HepG2 (cell line): ENCODE results near the gene ZNF771. TPM values are rescaled to one million over a fixed set of nuclear protein-coding genes. Genes with fewer than 3 reads are reported as not detected.
"Not testable (repeated sequence)": the region's sequence is repeated elsewhere in the genome, so short reads cannot be mapped to it uniquely, and the experiment has no call there.

Experiments
- ATAC-seq: fragments of 200-7000 bp; cut with Tn5 transposase; 3 replicates; pipeline ENCODE4 v1.9.1; 2020; ENCODE audit warnings: mild to moderate bottlenecking, moderate library complexity
- BruUV-seq: library from RNA; stranded (reverse); fragments of 400-500 nt; replicated peaks from 2 replicates; lab custom pipeline; 2021; lab: Mats Ljungman, UMichigan
- CTCF ChIA-PET: fragments of 300-600 bp; formaldehyde crosslinking; extraction: SDS; loops from one replicate; lab custom pipeline; 2021; ENCODE audit warnings: low total read pairs, inconsistent platforms, low intra/inter-chr PET ratio; lab: Yijun Ruan, JAX
- POLR2A ChIA-PET: fragments of 350-600 bp; sonication (Branson Sonifier 250); formaldehyde crosslinking; loops from one replicate; lab custom pipeline; 2020; ENCODE audit warnings: antibody characterized with exemption, inconsistent platforms; lab: Yijun Ruan, JAX
- DNase-seq: peaks from one replicate; pipeline ENCODE4 v3.0.0-alpha.2; 2015; ENCODE audit warnings: low spot score
- FAIRE-seq: peaks from 3 replicates; lab custom pipeline; 2011; peaks lifted over from hg19 to GRCh38; lab: Jason Lieb, UNC
- H2AFZ ChIP-seq: one replicate; pipeline ENCODE4 v1.6.1; 2011; ENCODE audit warnings: low read length, inconsistent platforms
- H3K27ac ChIP-seq: fragments of 300-600 bp; 3 replicates; pipeline ENCODE4 v1.8.0; 2011; ENCODE audit warnings: mixed run types, mild to moderate bottlenecking, mixed read lengths, low read length, inconsistent platforms; ENCODE audit not compliant: insufficient read depth; ENCODE audit errors: extremely low read length
- H3K27me3 ChIP-seq, 2 experiments: fragments of 200-600 bp in 1 of 2; 2 replicates in 1 of 2; 3 replicates in 1 of 2; pipeline versions ENCODE4 v1.6.0 to v1.8.0; 2011; ENCODE audit warnings: low read length in 2 of 2, mild to moderate bottlenecking in 2 of 2, moderate library complexity in 2 of 2, inconsistent platforms in 1 of 2; ENCODE audit not compliant: insufficient read depth in 2 of 2, control insufficient read depth in 1 of 2
- H3K36me3 ChIP-seq, 2 experiments: fragments of 200-600 bp in 1 of 2; replicated peaks in 1 of 2; 2 replicates in 1 of 2; 3 replicates in 1 of 2; pipeline versions ENCODE4 v1.5.1 to v1.8.0; 2011; ENCODE audit warnings: low read length in 2 of 2, inconsistent platforms in 1 of 2; ENCODE audit not compliant: insufficient read depth in 2 of 2, control insufficient read depth in 1 of 2
- H3K4me1 ChIP-seq: 2 replicates; pipeline ENCODE4 v1.5.1; 2012; ENCODE audit warnings: low read length, inconsistent platforms; ENCODE audit not compliant: insufficient read depth
- H3K4me2 ChIP-seq: 2 replicates; pipeline ENCODE4 v1.6.0; 2011; ENCODE audit warnings: low read depth, low read length, inconsistent platforms
- H3K4me3 ChIP-seq, 3 experiments: fragments of 200-600 bp in 1 of 3; sonication (generic), shearing (Covaris generic) in 1 of 3; replicated peaks in 1 of 3; 2 replicates each; pipeline ENCODE4 v1.5.1; 2011 to 2016; ENCODE audit warnings: low read length in 3 of 3, inconsistent platforms in 2 of 3, low read depth in 2 of 3, mild to moderate bottlenecking in 2 of 3, control low read depth in 1 of 3, mixed read lengths in 1 of 3; ENCODE audit not compliant: insufficient read depth in 1 of 3
- H3K79me2 ChIP-seq: one replicate; pipeline ENCODE4 v1.6.1; 2011; ENCODE audit warnings: low read length, inconsistent platforms; ENCODE audit not compliant: insufficient read depth
- H3K9ac ChIP-seq: 2 replicates; pipeline ENCODE4 v1.6.0; 2011; ENCODE audit warnings: mild to moderate bottlenecking, low read depth, low read length, inconsistent platforms; ENCODE audit not compliant: insufficient read depth
- H3K9me3 ChIP-seq: 2 replicates; pipeline ENCODE4 v1.5.1; 2012; ENCODE audit warnings: mild to moderate bottlenecking, low read length
- H4K20me1 ChIP-seq: 2 replicates; pipeline ENCODE4 v1.6.0; 2011; ENCODE audit warnings: inconsistent platforms, mild to moderate bottlenecking, low read length, moderate library complexity; ENCODE audit not compliant: insufficient read depth
- ETV5 ChIP-seq: IDR thresholded peaks from 2 replicates; pipeline ENCODE4 v1.6.1; 2018; ENCODE audit warnings: missing biosample characterization, missing genetic modification reagents, inconsistent platforms, borderline replicate concordance
- RXRB ChIP-seq: IDR thresholded peaks from 2 replicates; pipeline ENCODE4 v1.6.1; 2016; ENCODE audit warnings: borderline replicate concordance, missing genetic modification reagents, missing compliant biosample characterization
- ZBTB38 ChIP-seq: sonication (generic); formaldehyde crosslinking; IDR thresholded peaks from 2 replicates; pipeline ENCODE4 v1.5.1; 2020; ENCODE audit warnings: mild to moderate bottlenecking, missing genetic modification reagents
- ZMYM2 ChIP-seq: sonication (generic); formaldehyde crosslinking; IDR thresholded peaks from 2 replicates; pipeline ENCODE4 v1.8.0; 2022; ENCODE audit warnings: mild to moderate bottlenecking, missing genetic modification reagents
- ZNF121 ChIP-seq: sonication (generic); formaldehyde crosslinking; IDR thresholded peaks from 2 replicates; pipeline ENCODE4 v1.5.0; 2020; ENCODE audit warnings: mild to moderate bottlenecking, missing genetic modification reagents
- ZNF883 ChIP-seq: sonication (generic); formaldehyde crosslinking; IDR thresholded peaks from 2 replicates; pipeline ENCODE4 v1.5.1; 2020; ENCODE audit warnings: mild to moderate bottlenecking, missing genetic modification reagents; ENCODE audit errors: not compliant biosample characterization
- ZSCAN29 ChIP-seq: sonication (generic); formaldehyde crosslinking; conservative IDR thresholded peaks from 2 replicates; pipeline ENCODE4 v1.4.0; 2020; ENCODE audit warnings: mild to moderate bottlenecking, missing genetic modification reagents
- WGBS: methylation state at CpG from one replicate; pipeline ENCODE4 v1.1.6; 2017; ENCODE audit warnings: low lambda C conversion rate; 5-methylcytosine and 5-hydroxymethylcytosine counted together
- in situ Hi-C: cut with HindIII; loops from 2 replicates; pipeline ENCODE4 v1.10.0; 2017; ENCODE audit warnings: low pct_unique_long_range_greater_than_20kb; ENCODE audit not compliant: extremely low pct_ligation_motif_present
- intact Hi-C: fragments of 100-400 bp; cut with micrococcal nuclease; formaldehyde crosslinking; loops from one replicate; pipeline ENCODE4 v1.10.0; 2022; ENCODE audit not compliant: unreplicated experiment
- polyA plus RNA-seq, 8 experiments: library from polyadenylated mRNA; depleted of rRNA in 3 of 8; stranded (reverse) in 7 of 8; unstranded in 1 of 8; fragments of >200 nt; fragmentation: Illumina TruSeq in 4 of 8; extraction: Trizol in 4 of 8; gene quantifications; 2 replicates each; pipeline versions ENCODE4 v1.2.1 to v1.2.3, GENCODE V29; 2011 to 2016; ENCODE audit warnings: low read depth in 4 of 8, missing spikeins in 1 of 8, mixed read lengths in 1 of 8; ENCODE audit not compliant: insufficient read depth in 1 of 8
- total RNA-seq, 5 experiments: library from RNA; depleted of rRNA; stranded (reverse); fragments of >200 nt; fragmentation: Illumina TruSeq; extraction: Trizol; gene quantifications; 2 replicates each; pipeline ENCODE4 v1.2.3, GENCODE V29; 2016; ENCODE audit warnings: low read depth in 1 of 5
- TF ChIP-seq, protein P1 (sequence below): sonication (generic); formaldehyde crosslinking; IDR thresholded peaks from 2 replicates; pipeline ENCODE4 v1.4.0; 2020; ENCODE audit warnings: missing genetic modification reagents, mild to moderate bottlenecking, borderline replicate concordance
- TF ChIP-seq, protein P2 (sequence below): sonication (generic); formaldehyde crosslinking; IDR thresholded peaks from 2 replicates; pipeline ENCODE4 v1.5.1; 2020; ENCODE audit warnings: mild to moderate bottlenecking, moderate library complexity, missing genetic modification reagents
- TF ChIP-seq, protein P3 (sequence below): sonication (generic); formaldehyde crosslinking; IDR thresholded peaks from 2 replicates; pipeline ENCODE4 v1.4.0; 2020; ENCODE audit warnings: missing genetic modification reagents
- TF ChIP-seq, protein P4 (sequence below): sonication (generic); formaldehyde crosslinking; IDR thresholded peaks from 2 replicates; pipeline ENCODE4 v1.5.0; 2020; ENCODE audit warnings: missing genetic modification reagents, mild to moderate bottlenecking, borderline replicate concordance
- TF ChIP-seq, protein P5 (sequence below): sonication (generic); formaldehyde crosslinking; IDR thresholded peaks from 2 replicates; pipeline ENCODE4 v1.4.0; 2020; ENCODE audit warnings: missing genetic modification reagents

The ZNF771 gene
- total and polyA plus RNA-seq, 2 of the 13 experiments (the other 11 are each of a cell fraction or from before 2014, with no cell fraction given), result 5.0 to 11.8 TPM

DNA sequence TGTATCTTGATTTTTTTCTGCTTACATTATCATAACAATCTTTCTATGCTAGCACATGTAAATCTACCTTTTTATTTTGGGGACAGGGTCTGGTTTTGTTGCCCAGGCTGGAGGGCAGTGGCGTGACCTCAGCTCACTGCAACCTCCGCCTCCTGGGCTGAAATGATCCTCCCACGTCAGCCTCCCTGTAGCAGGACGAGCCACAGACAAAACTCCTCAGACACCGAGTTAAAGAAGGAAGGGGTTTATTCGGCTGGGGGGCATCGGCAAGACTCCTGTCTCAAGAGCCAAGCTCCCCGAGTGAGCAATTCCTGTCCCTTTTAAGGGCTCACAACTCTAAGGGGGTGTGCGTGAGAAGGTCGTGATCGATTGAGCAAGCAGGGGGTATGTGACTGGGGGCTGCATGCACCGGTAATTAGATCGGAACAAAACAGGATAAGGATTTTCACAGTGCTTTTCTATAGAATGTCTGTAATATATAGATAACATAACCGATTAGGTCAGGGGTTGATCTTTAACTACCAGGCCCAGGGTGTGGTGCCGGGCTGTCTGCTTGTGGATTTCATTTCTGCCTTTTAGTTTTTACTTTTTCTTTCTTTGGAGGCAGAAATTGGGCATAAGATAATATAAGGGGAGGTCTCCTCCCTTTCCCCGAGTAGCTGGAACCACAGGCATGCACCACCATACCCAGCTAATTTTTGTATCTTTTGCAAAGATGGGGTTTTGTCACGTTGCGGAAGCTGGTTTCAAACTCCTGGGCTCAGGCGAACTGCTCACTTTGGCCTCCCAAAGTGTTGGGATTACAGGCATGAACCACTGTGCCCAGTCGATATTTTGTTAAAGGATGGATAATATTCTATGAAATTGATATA, 45.5 kb downstream of the ZNF771 start:
- H3K4me3 ChIP-seq, result peak overlapping the region; percentile 27 to 54 (median 44); a peak in 5 of 6 replicates
- DNase-seq, ATAC-seq, FAIRE-seq, H3K27me3 ChIP-seq, intact Hi-C loops, H3K79me2 ChIP-seq, H3K36me3 ChIP-seq, H4K20me1 ChIP-seq, CTCF ChIA-PET, in situ Hi-C loops, H3K9me3 ChIP-seq, BruUV-seq: not testable (repeated sequence)
- H3K27ac ChIP-seq, result peak overlapping the region; percentile 13
- peak overlapping the region; percentile 90 for H2AFZ ChIP-seq
- 10% methylated on average over 20 of the region's 20 CpGs for WGBS
- peak overlapping the region; percentile 62 for H3K4me2 ChIP-seq
- POLR2A ChIA-PET, result interaction anchor here (0.6 kb wide), 1 partner anchor 236 kb away, joined by 4 read pairs; no protein-coding TSS in a partner anchor
- peaks cover 82% of the 10 kb centered on the region for H3K4me1 ChIP-seq
- peak overlapping the region; percentile 38 for H3K9ac ChIP-seq
- TF ChIP-seq ZSCAN29 (CRISPR knock-in tag) (peak; percentile 69; the same call in 1 of the 2 replicates), ETV5 (CRISPR knock-in tag) (0 out of 2 replicates have a peak, but pooled peaks have one; percentile 19), ZNF121 (CRISPR knock-in tag) (0 out of 2 replicates have a peak, but pooled peaks have one; percentile 24), RXRB (CRISPR knock-in tag) (0 out of 2 replicates have a peak, but pooled peaks have one; percentile 14), ZMYM2 (CRISPR knock-in tag) (peak; percentile 33; the same call in 1 of the 2 replicates), ZBTB38 (CRISPR knock-in tag) (0 out of 2 replicates have a peak, but pooled peaks have one; percentile 4), ZNF883 (CRISPR knock-in tag) (peak; percentile 24)
- TF ChIP-seq, protein P1, sequence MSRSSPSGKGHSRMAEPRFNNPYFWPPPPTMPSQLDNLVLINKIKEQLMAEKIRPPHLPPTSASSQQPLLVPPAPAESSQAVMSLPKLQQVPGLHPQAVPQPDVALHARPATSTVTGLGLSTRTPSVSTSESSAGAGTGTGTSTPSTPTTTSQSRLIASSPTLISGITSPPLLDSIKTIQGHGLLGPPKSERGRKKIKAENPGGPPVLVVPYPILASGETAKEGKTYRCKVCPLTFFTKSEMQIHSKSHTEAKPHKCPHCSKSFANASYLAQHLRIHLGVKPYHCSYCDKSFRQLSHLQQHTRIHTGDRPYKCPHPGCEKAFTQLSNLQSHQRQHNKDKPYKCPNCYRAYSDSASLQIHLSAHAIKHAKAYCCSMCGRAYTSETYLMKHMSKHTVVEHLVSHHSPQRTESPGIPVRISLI (CRISPR knock-in tag), result peak; percentile 31; the same call in 1 of the 2 replicates
- TF ChIP-seq, protein P2, sequence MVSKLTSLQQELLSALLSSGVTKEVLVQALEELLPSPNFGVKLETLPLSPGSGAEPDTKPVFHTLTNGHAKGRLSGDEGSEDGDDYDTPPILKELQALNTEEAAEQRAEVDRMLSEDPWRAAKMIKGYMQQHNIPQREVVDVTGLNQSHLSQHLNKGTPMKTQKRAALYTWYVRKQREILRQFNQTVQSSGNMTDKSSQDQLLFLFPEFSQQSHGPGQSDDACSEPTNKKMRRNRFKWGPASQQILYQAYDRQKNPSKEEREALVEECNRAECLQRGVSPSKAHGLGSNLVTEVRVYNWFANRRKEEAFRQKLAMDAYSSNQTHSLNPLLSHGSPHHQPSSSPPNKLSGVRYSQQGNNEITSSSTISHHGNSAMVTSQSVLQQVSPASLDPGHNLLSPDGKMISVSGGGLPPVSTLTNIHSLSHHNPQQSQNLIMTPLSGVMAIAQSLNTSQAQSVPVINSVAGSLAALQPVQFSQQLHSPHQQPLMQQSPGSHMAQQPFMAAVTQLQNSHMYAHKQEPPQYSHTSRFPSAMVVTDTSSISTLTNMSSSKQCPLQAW (CRISPR knock-in tag), result peak; percentile 17; the same call in 1 of the 2 replicates
- TF ChIP-seq, protein P3, sequence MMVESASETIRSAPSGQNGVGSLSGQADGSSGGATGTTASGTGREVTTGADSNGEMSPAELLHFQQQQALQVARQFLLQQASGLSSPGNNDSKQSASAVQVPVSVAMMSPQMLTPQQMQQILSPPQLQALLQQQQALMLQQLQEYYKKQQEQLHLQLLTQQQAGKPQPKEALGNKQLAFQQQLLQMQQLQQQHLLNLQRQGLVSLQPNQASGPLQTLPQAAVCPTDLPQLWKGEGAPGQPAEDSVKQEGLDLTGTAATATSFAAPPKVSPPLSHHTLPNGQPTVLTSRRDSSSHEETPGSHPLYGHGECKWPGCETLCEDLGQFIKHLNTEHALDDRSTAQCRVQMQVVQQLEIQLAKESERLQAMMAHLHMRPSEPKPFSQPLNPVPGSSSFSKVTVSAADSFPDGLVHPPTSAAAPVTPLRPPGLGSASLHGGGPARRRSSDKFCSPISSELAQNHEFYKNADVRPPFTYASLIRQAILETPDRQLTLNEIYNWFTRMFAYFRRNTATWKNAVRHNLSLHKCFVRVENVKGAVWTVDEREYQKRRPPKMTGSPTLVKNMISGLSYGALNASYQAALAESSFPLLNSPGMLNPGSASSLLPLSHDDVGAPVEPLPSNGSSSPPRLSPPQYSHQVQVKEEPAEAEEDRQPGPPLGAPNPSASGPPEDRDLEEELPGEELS (CRISPR knock-in tag), result 0 out of 2 replicates have a peak, but pooled peaks have one; percentile 25
- TF ChIP-seq, protein P4, sequence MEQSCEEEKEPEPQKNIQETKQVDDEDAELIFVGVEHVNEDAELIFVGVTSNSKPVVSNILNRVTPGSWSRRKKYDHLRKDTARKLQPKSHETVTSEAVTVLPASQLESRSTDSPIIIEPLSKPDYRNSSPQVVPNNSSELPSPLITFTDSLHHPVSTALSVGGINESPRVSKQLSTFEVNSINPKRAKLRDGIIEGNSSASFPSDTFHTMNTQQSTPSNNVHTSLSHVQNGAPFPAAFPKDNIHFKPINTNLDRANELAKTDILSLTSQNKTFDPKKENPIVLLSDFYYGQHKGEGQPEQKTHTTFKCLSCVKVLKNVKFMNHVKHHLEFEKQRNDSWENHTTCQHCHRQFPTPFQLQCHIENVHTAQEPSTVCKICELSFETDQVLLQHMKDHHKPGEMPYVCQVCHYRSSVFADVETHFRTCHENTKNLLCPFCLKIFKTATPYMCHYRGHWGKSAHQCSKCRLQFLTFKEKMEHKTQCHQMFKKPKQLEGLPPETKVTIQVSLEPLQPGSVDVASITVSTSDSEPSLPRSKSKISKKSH (CRISPR knock-in tag), result 0 out of 2 replicates have a peak, but pooled peaks have one; percentile 18
- TF ChIP-seq, protein P5, sequence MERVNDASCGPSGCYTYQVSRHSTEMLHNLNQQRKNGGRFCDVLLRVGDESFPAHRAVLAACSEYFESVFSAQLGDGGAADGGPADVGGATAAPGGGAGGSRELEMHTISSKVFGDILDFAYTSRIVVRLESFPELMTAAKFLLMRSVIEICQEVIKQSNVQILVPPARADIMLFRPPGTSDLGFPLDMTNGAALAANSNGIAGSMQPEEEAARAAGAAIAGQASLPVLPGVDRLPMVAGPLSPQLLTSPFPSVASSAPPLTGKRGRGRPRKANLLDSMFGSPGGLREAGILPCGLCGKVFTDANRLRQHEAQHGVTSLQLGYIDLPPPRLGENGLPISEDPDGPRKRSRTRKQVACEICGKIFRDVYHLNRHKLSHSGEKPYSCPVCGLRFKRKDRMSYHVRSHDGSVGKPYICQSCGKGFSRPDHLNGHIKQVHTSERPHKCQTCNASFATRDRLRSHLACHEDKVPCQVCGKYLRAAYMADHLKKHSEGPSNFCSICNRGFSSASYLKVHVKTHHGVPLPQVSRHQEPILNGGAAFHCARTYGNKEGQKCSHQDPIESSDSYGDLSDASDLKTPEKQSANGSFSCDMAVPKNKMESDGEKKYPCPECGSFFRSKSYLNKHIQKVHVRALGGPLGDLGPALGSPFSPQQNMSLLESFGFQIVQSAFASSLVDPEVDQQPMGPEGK (CRISPR knock-in tag), result peak; percentile 53
